LNCAP (cell line): ENCODE data around the gene LGR5.

Source experiments
- TF ChIP-seq, protein P1 (sequence below): fragments of 450-650 bp; IDR thresholded peaks from 2 replicates; pipeline ENCODE4 v1.5.1; 2017; ENCODE audit warnings: mild to moderate bottlenecking

The LGR5 gene

DNA sequence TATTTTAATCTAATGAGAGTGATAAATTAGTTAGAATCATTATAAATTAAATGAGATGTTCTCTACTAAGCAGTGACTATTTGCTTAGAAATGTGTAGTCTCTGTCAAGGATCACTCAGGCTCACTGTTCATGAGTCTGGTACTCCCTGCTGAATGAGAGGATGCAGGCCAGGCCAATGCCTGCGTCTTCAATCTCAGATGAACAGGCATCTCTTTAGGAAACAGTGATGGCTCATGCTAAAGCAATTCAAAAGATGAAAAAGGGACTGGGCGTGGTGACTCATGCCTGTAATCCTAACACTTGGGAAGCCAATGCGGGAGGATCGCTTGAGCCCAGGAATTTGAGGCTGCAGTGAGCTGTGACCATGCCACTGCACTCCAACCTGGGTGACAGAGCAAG, 117.3 kb downstream of the LGR5 start:
- TF ChIP-seq, protein P1, sequence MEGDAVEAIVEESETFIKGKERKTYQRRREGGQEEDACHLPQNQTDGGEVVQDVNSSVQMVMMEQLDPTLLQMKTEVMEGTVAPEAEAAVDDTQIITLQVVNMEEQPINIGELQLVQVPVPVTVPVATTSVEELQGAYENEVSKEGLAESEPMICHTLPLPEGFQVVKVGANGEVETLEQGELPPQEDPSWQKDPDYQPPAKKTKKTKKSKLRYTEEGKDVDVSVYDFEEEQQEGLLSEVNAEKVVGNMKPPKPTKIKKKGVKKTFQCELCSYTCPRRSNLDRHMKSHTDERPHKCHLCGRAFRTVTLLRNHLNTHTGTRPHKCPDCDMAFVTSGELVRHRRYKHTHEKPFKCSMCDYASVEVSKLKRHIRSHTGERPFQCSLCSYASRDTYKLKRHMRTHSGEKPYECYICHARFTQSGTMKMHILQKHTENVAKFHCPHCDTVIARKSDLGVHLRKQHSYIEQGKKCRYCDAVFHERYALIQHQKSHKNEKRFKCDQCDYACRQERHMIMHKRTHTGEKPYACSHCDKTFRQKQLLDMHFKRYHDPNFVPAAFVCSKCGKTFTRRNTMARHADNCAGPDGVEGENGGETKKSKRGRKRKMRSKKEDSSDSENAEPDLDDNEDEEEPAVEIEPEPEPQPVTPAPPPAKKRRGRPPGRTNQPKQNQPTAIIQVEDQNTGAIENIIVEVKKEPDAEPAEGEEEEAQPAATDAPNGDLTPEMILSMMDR: no peak

DNA sequence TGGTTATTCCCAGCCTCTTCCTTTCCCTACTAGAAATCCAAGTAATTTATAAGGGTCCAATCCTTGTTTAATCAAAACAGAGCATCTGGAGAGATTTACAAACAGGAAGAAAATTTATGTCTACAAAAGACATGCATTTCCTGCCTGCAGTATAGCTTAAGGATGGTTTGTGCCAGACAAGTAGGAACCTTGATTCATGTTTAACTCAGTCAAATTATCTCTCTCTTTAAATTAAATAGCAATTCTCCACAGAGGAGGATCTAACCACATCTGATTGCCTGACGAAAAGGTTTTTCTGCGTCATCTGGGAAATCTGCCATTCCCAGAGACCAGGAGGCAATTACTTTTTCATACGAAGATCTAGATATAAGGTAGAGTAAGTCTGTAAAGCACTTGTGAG, 118.8 kb downstream of the LGR5 start:
- TF ChIP-seq, protein P1: no peak

DNA sequence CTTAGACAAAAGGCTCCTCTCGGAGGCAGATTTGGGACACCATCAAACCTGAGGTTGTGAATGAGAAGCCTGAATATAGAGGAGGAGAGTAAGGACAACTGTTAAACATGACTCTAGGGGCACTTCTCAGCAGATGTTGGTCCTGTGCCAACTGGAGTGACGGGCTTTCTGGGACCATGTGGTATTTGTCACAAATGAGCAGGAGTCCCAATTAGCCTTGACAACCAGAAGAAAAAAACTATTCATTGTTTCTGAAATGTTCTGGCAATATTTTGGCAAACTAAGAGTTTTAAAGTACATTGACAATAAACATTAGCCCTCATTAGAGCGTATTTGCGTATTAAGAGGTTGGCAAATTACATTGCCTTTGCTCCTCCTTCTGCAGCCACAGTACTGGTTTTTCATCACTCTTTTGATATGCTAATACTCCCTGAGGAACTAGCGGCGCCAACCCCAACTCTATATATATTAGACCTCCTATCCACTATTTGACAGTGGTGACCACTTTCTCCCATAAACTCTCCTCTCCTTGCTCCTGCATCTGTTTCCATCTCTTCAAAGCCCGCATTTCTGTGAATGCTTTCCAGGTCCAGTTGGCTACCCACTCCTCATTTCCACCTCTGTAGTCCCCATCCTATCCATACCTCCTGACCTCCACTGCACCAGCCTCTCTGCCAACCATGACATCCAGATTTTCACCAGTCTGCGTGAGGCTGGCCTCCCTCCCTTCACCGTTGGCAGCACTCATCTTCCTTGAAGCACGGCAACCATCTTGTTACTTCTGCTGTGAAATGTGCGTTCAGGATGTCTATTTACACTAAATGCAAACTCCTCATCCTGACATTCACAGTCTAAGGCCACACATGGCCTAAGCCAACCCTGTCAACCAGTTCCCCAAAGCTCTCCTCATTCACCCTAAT, 123.3 kb downstream of the LGR5 start:
- TF ChIP-seq, protein P1: no peak

DNA sequence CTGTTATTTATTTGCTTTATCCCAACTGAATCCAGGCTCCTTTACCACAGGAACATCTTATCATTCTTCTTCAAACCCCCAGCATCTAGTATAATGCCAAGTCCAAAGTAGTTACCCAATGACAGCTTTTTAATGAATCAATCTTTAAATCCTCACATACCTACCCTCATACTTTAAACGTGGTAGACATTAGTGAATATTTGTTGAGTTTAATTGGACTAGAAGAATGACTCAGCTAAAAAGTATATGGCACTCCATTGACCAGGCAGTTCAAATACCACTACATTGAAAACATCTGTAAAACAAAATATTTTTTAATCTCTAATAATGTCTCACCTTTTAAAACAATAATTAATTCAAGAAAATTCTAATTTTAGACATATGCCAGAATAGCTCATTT, 125.9 kb downstream of the LGR5 start:
- TF ChIP-seq, protein P1: no peak

DNA sequence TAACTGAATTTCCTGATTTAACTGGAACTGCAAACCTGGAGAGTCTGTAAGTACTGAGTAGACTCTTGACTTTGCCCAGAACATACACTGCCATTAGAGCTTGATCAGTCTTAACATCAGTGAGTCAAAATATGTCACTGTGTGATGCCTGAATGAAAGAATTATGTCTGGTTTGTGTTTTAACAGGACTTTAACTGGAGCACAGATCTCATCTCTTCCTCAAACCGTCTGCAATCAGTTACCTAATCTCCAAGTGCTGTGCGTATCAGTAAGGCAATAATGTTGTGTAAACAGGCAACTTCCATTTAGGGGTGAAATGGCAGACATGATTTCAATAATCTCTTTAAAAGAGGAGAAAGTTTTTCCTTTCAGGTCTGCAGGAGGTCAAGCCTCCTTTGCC, 127.1 kb downstream of the LGR5 start:
- TF ChIP-seq, protein P1: no peak

DNA sequence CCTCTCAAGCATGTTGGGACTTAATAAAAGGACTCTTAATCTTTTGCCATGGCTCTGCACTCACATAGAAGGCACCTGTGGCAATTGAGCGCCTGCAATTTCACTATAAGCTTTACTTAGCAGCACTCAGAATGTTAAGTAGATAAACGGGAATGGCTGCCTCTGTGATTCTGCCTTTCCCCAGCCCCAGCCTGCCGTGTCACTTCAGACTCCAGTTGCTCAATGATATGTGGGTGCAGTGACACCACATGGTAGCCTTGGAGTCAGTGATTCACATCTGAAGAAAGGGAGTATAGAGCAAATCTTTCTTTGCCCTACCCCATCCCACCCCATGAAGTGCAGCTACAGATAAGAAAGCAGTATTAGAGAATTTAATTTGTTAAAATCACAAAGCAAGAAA, 127.9 kb downstream of the LGR5 start:
- TF ChIP-seq, protein P1: no peak

DNA sequence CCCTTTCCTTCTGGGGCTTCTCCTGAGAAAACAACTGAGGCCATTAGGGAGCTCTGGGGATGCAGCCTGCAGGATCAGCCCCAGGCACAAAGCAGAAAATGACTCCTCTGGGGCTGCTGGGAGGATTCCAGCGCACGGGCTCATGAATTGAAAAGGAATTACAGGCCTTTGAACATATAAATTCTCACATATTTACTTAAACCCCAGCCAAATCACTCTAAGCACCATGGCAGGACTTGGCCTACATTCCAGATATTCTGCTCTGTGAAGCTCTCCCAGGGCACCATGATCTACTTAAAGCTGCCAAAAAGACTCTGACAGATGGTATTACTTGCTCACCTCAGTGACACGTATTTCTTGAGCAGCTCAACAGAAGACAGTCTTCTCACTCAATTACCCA, 136.9 kb downstream of the LGR5 start:
- TF ChIP-seq, protein P1: no peak
